Measurements from ENCODE around the gene PRKCD.

The PRKCD gene

DNA sequence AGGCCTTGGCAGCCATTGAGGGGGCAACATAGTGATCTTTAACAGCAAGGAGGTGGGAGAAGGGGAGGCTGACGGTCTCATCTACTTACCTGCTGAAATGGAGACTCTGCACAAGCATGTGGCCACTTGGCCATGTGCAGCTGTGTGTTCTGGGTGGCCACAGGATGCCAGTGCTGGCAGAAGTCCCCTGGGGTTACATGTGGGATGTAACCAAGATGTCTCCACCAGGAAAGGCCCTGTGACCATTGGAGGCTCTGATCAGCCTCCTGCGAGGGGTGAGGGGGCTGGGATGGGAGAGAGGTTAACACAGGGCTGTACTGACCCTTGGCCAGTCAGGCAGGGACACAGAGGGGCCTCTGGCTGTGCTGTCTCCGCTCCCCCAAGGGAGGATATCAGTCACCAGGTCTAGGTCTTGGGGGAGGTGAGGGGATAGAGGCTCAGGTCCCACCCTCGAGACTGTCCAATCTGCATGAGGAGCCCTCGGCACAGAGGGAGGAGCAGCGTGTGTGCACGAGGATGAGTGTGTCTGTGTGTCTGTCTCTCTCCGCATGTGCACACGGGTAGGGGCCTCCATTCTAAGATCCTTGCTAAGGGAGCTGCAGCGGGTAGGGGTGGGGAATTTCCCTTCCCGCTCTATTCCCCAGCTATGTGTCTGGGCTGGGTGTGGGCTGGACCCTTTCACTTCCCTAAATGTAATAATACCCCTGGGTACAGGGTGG, 19.5 kb downstream of the PRKCD start:
- H3K27ac ChIP-seq (ENCODE audit: low read depth in 2 of 2, low read length in 2 of 2) = no peak overlapping the region

DNA sequence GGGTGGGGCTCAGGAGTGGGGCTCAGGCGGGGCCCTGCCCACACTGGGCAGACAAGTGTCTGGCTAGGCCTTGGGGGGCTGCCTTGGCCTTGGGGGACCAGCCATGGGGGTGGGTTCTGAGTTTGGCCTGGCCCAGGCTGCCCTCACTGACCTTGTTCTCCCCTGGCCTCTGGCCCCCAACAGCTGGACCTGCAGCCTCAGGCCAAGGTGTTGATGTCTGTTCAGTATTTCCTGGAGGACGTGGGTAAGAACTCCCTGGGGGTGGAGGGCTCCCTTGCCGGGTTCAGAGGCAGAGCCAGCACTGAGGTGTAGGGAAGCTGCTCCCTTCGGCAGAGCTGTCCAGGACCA, 20.0 kb downstream of the PRKCD start:
- Histone ChIP-seq H3K27ac (ENCODE audit: low read depth in 2 of 2, low read length in 2 of 2) (no peak overlapping the region), H3K4me1 (ENCODE audit: control insufficient read depth in 2 of 2, insufficient read depth in 2 of 2, low read length in 2 of 2) (peaks cover 0 to 2% of the 10 kb centered on the region in 2 donors), H3K9me3 (ENCODE audit: control insufficient read depth in 2 of 2, low read length in 2 of 2) (no peaks in the 10 kb centered on the region), H3K27me3 (ENCODE audit: control insufficient read depth in 2 of 2, insufficient read depth in 2 of 2, low read length in 2 of 2) (no peaks in the 10 kb centered on the region), H3K9ac (ENCODE audit: low read depth in 1 of 2, low read length in 2 of 2) (no peak overlapping the region), H3K4me3 (ENCODE audit: low read length in 2 of 2) (no peak overlapping the region), H3K36me3 (ENCODE audit: control insufficient read depth in 2 of 2, insufficient read depth in 2 of 2, low read length in 2 of 2) (peaks cover 67 to 73% of the 10 kb centered on the region in 2 donors)

More for the DNA sequence above, 19.5 kb downstream of the PRKCD start:
- no peak overlapping the region for H3K9ac ChIP-seq (ENCODE audit: low read depth in 1 of 2, low read length in 2 of 2)
- peaks cover 66 to 73% of the 10 kb centered on the region in 2 donors for H3K36me3 ChIP-seq (ENCODE audit: control insufficient read depth in 2 of 2, insufficient read depth in 2 of 2, low read length in 2 of 2)
- no peak overlapping the region for H3K4me3 ChIP-seq (ENCODE audit: low read length in 2 of 2)
- no peaks in the 10 kb centered on the region for H3K9me3 ChIP-seq (ENCODE audit: control insufficient read depth in 2 of 2, low read length in 2 of 2)
- H3K4me1 ChIP-seq (ENCODE audit: control insufficient read depth in 2 of 2, insufficient read depth in 2 of 2, low read length in 2 of 2) = peaks cover 0 to 2% of the 10 kb centered on the region in 2 donors
- no peaks in the 10 kb centered on the region for H3K27me3 ChIP-seq (ENCODE audit: control insufficient read depth in 2 of 2, insufficient read depth in 2 of 2, low read length in 2 of 2)

DNA sequence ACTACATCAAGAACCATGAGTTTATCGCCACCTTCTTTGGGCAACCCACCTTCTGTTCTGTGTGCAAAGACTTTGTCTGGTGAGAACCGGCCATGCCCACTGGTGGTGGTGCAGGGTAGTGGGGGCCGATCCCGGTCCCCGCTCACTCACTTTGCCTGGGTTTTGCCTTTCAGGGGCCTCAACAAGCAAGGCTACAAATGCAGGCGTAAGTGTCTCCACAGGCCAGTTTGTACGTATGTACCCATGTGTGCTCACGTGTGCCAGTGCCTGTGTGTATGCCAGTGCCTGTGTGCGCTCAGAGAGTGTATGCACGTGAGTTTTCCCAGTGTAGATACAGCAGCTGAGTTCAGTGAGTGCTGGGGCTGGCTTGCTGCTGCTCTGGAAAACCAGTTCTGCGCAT, 20.5 kb downstream of the PRKCD start:
- peaks cover 0 to 2% of the 10 kb centered on the region in 2 donors for H3K4me1 ChIP-seq (ENCODE audit: control insufficient read depth in 2 of 2, insufficient read depth in 2 of 2, low read length in 2 of 2)
- H3K4me3 ChIP-seq (ENCODE audit: low read length in 2 of 2) = no peak overlapping the region
- no peaks in the 10 kb centered on the region for H3K27me3 ChIP-seq (ENCODE audit: control insufficient read depth in 2 of 2, insufficient read depth in 2 of 2, low read length in 2 of 2)
- no peak overlapping the region for H3K27ac ChIP-seq (ENCODE audit: low read depth in 2 of 2, low read length in 2 of 2)
- peaks cover 72 to 74% of the 10 kb centered on the region in 2 donors for H3K36me3 ChIP-seq (ENCODE audit: control insufficient read depth in 2 of 2, insufficient read depth in 2 of 2, low read length in 2 of 2)
- no peaks in the 10 kb centered on the region for H3K9me3 ChIP-seq (ENCODE audit: control insufficient read depth in 2 of 2, low read length in 2 of 2)
- H3K9ac ChIP-seq (ENCODE audit: low read depth in 1 of 2, low read length in 2 of 2) = no peak overlapping the region

DNA sequence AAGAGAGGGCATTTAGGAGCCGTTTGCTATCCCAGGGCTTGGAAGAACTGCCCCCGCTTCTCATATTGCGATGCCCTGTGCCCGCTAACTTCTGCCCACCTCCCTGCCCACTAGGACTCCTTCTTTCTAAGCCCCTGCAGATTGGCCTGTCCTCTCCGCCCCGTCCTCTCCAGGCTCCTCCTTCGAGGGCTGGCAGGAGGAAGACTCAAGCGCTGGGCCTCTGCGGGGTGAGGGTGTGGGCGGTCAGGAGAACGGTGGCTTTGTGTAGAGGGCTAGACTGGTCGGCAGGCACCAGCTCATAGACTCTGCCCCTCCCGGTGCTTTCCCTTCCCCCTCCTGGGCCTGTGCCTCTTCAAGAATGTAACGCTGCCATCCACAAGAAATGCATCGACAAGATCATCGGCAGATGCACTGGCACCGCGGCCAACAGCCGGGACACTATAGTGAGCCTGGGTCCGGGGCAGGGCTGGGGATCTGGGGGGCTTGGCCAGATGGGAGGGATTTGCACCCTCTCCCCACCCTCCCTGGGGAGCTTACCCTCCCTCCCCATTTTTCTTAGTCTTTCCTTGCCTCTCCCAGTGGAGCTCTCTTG, 21.9 kb downstream of the PRKCD start:
- no peak overlapping the region for H3K4me3 ChIP-seq (ENCODE audit: low read length in 2 of 2)
- peaks cover 2 to 5% of the 10 kb centered on the region in 2 donors for H3K4me1 ChIP-seq (ENCODE audit: control insufficient read depth in 2 of 2, insufficient read depth in 2 of 2, low read length in 2 of 2)
- H3K27me3 ChIP-seq (ENCODE audit: control insufficient read depth in 2 of 2, insufficient read depth in 2 of 2, low read length in 2 of 2) = no peaks in the 10 kb centered on the region
- H3K27ac ChIP-seq (ENCODE audit: low read depth in 2 of 2, low read length in 2 of 2) = no peak overlapping the region
- H3K9me3 ChIP-seq (ENCODE audit: control insufficient read depth in 2 of 2, low read length in 2 of 2) = no peaks in the 10 kb centered on the region
- peaks cover 78 to 81% of the 10 kb centered on the region in 2 donors for H3K36me3 ChIP-seq (ENCODE audit: control insufficient read depth in 2 of 2, insufficient read depth in 2 of 2, low read length in 2 of 2)
- H3K9ac ChIP-seq (ENCODE audit: low read depth in 1 of 2, low read length in 2 of 2) = no peak overlapping the region

DNA sequence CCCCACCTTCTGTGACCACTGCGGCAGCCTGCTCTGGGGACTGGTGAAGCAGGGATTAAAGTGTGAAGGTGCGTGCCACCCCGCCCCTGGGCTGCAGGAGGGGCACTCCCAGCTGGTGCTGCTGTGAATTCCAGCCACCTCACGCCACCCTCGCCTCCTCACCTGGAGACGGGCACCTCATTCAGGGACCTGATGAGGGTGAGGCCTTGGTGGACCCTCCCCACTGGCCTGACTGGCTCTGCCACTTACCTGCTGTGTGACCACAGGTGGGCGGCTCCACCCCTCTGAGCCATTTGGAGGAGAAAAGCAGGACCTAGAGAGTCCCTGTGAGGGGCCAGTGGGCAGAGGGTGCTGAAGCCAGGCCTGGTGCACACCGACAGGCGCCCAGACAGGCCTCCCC, 22.5 kb downstream of the PRKCD start:
- Histone ChIP-seq H3K9me3 (ENCODE audit: control insufficient read depth in 2 of 2, low read length in 2 of 2) (no peaks in the 10 kb centered on the region), H3K4me3 (ENCODE audit: low read length in 2 of 2) (no peak overlapping the region), H3K36me3 (ENCODE audit: control insufficient read depth in 2 of 2, insufficient read depth in 2 of 2, low read length in 2 of 2) (peaks cover 79 to 82% of the 10 kb centered on the region in 2 donors), H3K27me3 (ENCODE audit: control insufficient read depth in 2 of 2, insufficient read depth in 2 of 2, low read length in 2 of 2) (no peaks in the 10 kb centered on the region), H3K9ac (ENCODE audit: low read depth in 1 of 2, low read length in 2 of 2) (no peak overlapping the region), H3K4me1 (ENCODE audit: control insufficient read depth in 2 of 2, insufficient read depth in 2 of 2, low read length in 2 of 2) (peaks cover 4 to 8% of the 10 kb centered on the region in 2 donors), H3K27ac (ENCODE audit: low read depth in 2 of 2, low read length in 2 of 2) (no peak overlapping the region)

DNA sequence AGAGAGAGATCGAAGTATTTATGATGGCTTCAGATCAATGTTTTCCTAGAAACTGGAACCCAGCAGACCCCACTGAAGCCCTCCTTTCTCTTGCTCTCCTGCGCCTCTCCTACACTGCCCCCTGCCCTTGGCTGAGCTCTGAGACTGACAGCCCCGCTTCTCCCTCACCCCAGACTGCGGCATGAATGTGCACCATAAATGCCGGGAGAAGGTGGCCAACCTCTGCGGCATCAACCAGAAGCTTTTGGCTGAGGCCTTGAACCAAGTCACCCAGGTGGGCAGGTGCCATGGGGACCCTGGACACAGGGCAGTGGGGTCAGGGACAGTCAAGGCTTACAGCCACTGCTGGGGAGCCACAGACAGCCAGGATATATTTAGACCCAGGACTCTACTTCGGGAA, 23.7 kb downstream of the PRKCD start:
- H3K9me3 ChIP-seq (ENCODE audit: control insufficient read depth in 2 of 2, low read length in 2 of 2) = no peaks in the 10 kb centered on the region
- peaks cover 76 to 82% of the 10 kb centered on the region in 2 donors for H3K36me3 ChIP-seq (ENCODE audit: control insufficient read depth in 2 of 2, insufficient read depth in 2 of 2, low read length in 2 of 2)
- no peak overlapping the region for H3K9ac ChIP-seq (ENCODE audit: low read depth in 1 of 2, low read length in 2 of 2)
- H3K4me1 ChIP-seq (ENCODE audit: control insufficient read depth in 2 of 2, insufficient read depth in 2 of 2, low read length in 2 of 2) = peaks cover 5 to 8% of the 10 kb centered on the region in 2 donors
- H3K4me3 ChIP-seq (ENCODE audit: low read length in 2 of 2) = no peak overlapping the region
- H3K27ac ChIP-seq (ENCODE audit: low read depth in 2 of 2, low read length in 2 of 2) = no peak overlapping the region
- H3K27me3 ChIP-seq (ENCODE audit: control insufficient read depth in 2 of 2, insufficient read depth in 2 of 2, low read length in 2 of 2) = no peaks in the 10 kb centered on the region

DNA sequence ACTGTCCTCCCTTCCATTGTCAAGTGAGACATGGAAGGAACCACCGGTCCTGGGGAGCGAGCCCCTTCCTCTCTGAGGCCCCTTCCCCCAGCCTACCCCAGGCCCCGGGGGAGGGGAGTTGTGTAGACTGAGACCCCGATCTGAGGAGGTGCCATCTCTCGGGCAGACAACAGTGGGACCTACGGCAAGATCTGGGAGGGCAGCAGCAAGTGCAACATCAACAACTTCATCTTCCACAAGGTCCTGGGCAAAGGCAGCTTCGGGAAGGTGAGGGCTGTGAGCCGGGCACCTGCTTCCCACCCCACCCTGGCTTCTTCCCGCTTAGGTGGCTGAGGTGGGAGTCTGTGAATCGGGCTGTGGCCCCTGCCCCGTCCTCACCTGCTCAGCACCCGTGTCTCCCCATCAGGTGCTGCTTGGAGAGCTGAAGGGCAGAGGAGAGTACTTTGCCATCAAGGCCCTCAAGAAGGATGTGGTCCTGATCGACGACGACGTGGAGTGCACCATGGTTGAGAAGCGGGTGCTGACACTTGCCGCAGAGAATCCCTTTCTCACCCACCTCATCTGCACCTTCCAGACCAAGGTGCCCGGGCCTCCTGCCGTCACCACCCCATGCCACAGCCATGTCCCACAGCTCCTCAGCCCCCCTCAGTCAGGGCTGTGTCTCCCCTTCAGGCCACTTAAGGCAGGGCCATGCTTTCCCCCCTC, 24.9 kb downstream of the PRKCD start:
- no peaks in the 10 kb centered on the region for H3K9me3 ChIP-seq (ENCODE audit: control insufficient read depth in 2 of 2, low read length in 2 of 2)
- H3K27ac ChIP-seq (ENCODE audit: low read depth in 2 of 2, low read length in 2 of 2) = no peak overlapping the region
- no peak overlapping the region for H3K9ac ChIP-seq (ENCODE audit: low read depth in 1 of 2, low read length in 2 of 2)
- H3K4me3 ChIP-seq (ENCODE audit: low read length in 2 of 2) = no peak overlapping the region
- peaks cover 5 to 8% of the 10 kb centered on the region in 2 donors for H3K4me1 ChIP-seq (ENCODE audit: control insufficient read depth in 2 of 2, insufficient read depth in 2 of 2, low read length in 2 of 2)
- no peaks in the 10 kb centered on the region for H3K27me3 ChIP-seq (ENCODE audit: control insufficient read depth in 2 of 2, insufficient read depth in 2 of 2, low read length in 2 of 2)
- H3K36me3 ChIP-seq (ENCODE audit: control insufficient read depth in 2 of 2, insufficient read depth in 2 of 2, low read length in 2 of 2) = peaks cover 77 to 83% of the 10 kb centered on the region in 2 donors

DNA sequence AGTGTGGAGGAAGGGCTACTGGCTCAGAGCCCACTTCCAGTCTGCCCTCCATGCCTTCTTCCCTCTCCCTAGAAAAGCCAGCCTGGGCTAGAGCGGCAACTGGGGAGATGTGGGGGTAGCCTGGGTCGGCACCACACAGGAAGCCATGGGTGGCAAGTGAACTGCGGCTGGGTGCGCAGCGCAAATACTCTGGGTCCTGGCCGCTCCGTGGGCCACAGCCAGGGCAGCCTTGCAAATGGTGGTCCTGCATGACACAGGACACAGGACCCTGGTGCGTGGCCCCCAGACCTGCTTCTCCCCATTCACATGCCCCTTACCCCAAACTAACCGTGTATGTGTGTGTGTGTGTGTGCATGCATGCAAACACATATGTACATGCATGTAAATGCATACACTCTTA, 25.7 kb downstream of the PRKCD start:
- Histone ChIP-seq H3K27me3 (ENCODE audit: control insufficient read depth in 2 of 2, insufficient read depth in 2 of 2, low read length in 2 of 2) (no peaks in the 10 kb centered on the region), H3K9ac (ENCODE audit: low read depth in 1 of 2, low read length in 2 of 2) (no peak overlapping the region), H3K4me3 (ENCODE audit: low read length in 2 of 2) (no peak overlapping the region), H3K4me1 (ENCODE audit: control insufficient read depth in 2 of 2, insufficient read depth in 2 of 2, low read length in 2 of 2) (peaks cover 5 to 8% of the 10 kb centered on the region in 2 donors), H3K9me3 (ENCODE audit: control insufficient read depth in 2 of 2, low read length in 2 of 2) (no peaks in the 10 kb centered on the region), H3K36me3 (ENCODE audit: control insufficient read depth in 2 of 2, insufficient read depth in 2 of 2, low read length in 2 of 2) (peaks cover 71 to 81% of the 10 kb centered on the region in 2 donors), H3K27ac (ENCODE audit: low read depth in 2 of 2, low read length in 2 of 2) (no peak overlapping the region)

DNA sequence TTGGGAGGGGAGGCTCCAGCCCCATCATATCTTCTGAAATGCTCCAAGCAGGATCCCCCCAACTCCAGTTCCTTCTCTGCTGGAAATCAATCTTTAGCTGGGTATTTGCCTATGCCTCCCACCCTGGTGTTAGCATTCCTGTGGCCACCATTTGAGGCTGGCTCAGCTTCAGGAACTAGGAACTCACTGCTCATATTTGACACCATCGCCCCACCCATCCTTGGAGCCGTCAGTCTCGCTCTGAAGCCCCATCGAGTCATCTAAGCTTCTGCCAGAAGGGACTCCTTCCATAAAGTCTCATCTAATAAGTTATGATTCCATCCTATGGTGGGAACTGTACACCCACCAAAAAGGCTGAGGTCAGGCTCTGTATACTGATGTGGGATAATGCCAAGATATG, 26.4 kb downstream of the PRKCD start:
- Histone ChIP-seq H3K9me3 (ENCODE audit: control insufficient read depth in 2 of 2, low read length in 2 of 2) (no peaks in the 10 kb centered on the region), H3K36me3 (ENCODE audit: control insufficient read depth in 2 of 2, insufficient read depth in 2 of 2, low read length in 2 of 2) (peaks cover 70 to 81% of the 10 kb centered on the region in 2 donors), H3K4me1 (ENCODE audit: control insufficient read depth in 2 of 2, insufficient read depth in 2 of 2, low read length in 2 of 2) (peaks cover 7 to 8% of the 10 kb centered on the region in 2 donors)

DNA sequence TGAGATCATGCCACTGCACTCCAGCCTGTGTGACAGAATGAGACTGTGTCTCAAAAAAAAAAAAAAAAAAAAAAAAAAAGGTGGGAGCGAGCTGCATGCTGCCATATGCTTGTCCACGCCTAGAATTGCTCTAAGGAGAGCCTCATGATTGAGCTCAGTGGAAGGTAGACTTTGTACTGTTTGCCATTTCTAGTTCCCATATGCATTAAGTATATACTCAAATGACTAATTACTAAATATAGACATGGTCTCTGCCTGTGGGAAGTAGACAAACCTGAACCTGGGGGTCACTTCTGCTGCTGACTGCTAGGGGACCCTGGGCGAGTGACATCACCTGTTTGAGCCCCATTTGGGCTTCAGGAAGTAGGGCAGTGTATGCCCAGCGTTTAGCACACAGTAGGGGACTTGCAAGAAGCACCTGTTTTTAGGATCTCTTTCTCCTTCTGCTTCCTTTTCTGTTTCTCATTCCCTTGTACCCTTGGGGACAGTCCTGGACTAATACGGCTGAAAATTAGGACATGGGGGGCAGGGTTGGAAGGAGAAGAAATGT, 27.2 kb downstream of the PRKCD start:
- Histone ChIP-seq H3K36me3 (ENCODE audit: control insufficient read depth in 2 of 2, insufficient read depth in 2 of 2, low read length in 2 of 2) (peaks cover 67 to 78% of the 10 kb centered on the region in 2 donors), H3K27ac (ENCODE audit: low read depth in 2 of 2, low read length in 2 of 2) (no peak overlapping the region), H3K9ac (ENCODE audit: low read depth in 1 of 2, low read length in 2 of 2) (no peak overlapping the region), H3K4me3 (ENCODE audit: low read length in 2 of 2) (no peak overlapping the region), H3K27me3 (ENCODE audit: control insufficient read depth in 2 of 2, insufficient read depth in 2 of 2, low read length in 2 of 2) (no peaks in the 10 kb centered on the region), H3K4me1 (ENCODE audit: control insufficient read depth in 2 of 2, insufficient read depth in 2 of 2, low read length in 2 of 2) (peaks cover 7 to 8% of the 10 kb centered on the region in 2 donors), H3K9me3 (ENCODE audit: control insufficient read depth in 2 of 2, low read length in 2 of 2) (no peaks in the 10 kb centered on the region)

More for the DNA sequence above, 26.4 kb downstream of the PRKCD start:
- Histone ChIP-seq H3K9ac (ENCODE audit: low read depth in 1 of 2, low read length in 2 of 2) (no peak overlapping the region), H3K27me3 (ENCODE audit: control insufficient read depth in 2 of 2, insufficient read depth in 2 of 2, low read length in 2 of 2) (no peaks in the 10 kb centered on the region), H3K27ac (ENCODE audit: low read depth in 2 of 2, low read length in 2 of 2) (no peak overlapping the region), H3K4me3 (ENCODE audit: low read length in 2 of 2) (no peak overlapping the region)

Measured in mucosa of rectum (tissue), 2 donors.